NCI-H2107 treated with DMSO at 0.1 percent for 48 hours (cell line): ENCODE measurements around the gene DGKB.

Source experiments
- DNase-seq: peaks from one replicate; lab custom pipeline; 2025; ENCODE audit not compliant: unreplicated experiment; lab: John Stamatoyannopoulos, UW

The DGKB gene

DNA sequence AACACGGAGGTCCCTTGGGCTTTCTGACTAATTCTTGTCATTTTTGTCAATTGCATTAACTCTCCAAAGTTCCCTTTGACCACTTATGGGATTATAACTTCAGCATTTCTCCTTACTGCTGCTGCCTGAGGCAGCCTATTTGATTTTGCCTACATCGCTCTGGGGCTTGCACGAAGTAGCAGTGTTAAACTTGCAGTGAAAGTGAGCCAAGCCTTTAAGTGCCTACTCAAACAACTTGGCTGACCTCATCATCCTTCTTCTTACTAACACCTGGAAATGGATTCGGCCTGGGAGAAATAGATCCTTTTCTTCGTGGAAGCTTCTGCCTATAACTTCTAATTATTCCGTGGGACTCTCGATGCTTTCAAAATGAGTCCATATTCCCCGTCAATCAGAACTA is 76.6 kb downstream of the DGKB start:
- no peak for DNase-seq

DNA sequence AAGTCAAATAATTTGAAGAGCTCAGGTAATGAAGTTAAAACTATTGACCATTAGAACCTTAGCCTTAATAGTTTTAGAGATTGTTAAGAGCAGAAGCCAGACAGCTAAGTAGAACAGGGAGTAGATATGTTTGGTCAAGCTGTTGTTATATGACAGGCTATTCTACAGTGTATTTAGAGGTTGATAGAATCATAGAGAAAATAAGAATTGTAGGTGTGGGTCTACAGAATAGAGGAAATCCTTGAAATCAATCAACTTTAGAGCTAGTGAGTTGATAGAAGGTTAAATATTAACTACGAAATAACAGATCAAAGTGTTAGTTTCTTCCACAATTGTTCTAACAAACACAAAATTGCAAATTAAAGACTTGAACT is 80.1 kb downstream of the DGKB start:
- no peak for DNase-seq

- no peak for DNase-seq
Observed at GRCh38 chr7:14821757-14822480, 80.6 kb downstream of the DGKB start.

GRCh38 chr7:14818871-14819270 is 83.7 kb downstream of the DGKB start:
- no peak for DNase-seq

GRCh38 chr7:14817829-14818614 is 84.5 kb downstream of the DGKB start:
- DNase-seq, result no peak

GRCh38 chr7:14807507-14807906 is 95.0 kb downstream of the DGKB start:
- no peak for DNase-seq

GRCh38 chr7:14806891-14807290 is 95.7 kb downstream of the DGKB start:
- no peak for DNase-seq

DNA sequence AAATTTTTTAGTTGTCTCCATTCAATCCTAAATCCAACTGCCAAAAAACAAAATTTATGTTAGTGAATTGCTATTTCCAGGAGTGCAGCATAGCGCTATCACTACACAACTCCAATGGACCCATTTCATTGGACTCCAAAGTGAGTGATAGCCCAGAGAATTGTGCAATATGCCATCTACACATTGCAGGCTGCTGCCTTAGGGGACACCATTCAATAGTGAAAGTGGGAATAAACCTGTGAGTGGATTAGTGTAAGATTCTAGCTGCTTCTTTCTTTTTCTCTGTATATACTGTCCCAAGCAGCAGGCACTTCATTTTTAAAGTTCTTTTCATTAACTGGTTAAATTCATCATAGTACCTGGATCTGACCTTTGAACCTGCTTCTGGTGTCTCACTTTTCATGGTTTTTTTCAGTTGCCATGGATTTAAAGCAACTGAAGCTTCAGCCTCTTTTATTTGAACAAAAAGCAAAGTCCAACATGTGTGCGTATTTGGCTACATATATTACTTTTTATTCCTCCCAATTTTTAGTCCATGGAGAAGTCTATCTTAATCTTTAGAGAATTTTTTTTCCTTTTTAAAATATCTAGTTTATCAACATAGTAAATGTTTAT is 97.3 kb downstream of the DGKB start:
- DNase-seq, result no peak

DNA sequence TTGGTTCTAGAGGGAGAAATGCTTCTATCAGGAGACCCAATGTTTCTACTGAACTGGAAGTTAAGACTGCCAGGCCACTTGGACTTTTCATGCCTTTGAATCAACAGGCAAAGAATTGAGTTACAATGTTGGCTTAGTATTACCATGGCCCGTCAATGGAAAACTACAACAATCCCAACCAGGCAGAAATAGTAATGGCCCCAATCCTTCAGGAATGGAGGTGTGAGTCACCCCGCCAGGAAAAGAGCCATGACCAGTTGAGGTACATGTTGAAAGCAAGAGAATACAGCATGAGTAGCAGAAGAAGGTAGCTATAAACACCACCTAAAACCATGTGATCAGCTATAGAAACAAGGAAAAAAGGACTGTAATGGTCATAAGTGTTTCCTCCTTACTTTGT is 101.9 kb downstream of the DGKB start:
- DNase-seq, result no peak

DNA sequence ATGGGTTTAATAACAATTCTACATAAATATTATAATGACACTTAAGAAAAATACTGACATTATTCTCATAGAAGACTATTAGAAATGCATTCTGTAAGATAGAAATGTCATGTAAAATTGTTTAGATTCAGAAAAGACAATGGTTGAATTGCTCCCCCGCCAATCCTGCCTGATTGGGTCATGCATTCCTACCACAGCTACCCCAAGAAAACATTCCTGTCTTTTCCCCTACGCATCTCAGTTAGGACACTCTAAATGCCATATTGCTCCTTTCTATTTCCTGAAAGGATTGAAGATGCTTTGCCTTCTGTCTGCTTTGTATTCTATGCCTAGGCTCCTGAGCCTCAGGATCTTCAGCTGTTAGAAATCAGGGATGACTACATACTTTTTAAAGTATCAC is 109.4 kb downstream of the DGKB start:
- no peak for DNase-seq

DNA sequence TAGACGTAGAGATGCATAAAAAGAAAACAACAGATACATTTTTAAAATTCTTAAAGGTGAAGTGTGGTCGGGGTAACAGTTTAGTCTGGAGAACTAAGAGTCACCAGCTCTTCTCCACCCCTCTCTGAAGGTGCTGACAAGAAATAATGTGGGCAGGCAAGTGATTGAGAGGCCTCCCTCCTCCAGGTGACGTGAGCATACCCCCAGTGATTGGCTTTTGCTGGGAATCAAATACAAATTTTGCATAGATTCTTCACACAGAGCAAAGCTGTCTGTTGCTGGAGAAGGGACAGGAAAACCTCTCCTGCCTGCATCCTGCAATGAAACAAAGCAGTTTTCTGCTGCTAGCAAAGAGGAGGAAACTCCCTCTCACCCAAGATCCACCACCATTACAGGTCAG is 115.0 kb downstream of the DGKB start:
- DNase-seq, result no peak

- DNase-seq, result no peak
Observed at GRCh38 chr7:14786314-14786895, 116.1 kb downstream of the DGKB start.

DNA sequence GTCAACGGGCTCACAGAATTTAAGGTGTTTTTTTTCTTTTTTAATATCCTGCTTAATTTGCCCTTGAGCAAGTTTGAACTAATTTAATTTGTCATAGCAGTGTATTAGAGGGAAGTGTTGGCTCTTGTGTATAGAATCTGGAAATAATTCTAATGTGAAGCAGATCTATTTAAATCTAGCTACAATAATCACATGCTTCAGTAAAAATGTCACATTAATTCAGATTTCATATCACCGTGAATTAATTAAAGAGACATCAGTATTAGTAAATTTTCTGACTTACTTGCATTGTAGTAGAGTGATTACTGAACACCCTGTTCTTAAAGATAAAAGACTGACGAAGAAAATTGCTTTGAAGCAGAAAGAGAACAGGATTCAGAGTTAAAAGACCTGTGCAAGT is 124.7 kb downstream of the DGKB start:
- no peak for DNase-seq

DNA sequence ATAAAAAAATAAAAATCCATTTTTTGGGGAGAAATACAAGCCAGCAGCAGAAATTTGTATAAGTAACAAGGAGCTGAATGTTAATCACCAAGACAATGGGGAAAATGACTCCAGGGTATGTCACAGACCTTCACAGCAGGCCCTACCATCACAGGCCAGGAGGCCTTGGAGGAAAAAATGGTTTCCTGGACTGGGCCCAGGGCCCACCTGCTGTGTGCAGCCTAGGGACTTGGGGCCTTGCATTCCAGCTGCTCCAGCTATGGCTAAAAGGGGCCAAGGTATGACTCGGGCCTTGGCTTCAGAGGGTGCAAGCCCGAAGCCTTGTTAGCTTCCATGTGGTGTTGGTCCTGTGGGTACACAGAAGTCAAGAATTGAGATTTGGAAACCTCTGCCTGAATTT is 126.3 kb downstream of the DGKB start:
- no peak for DNase-seq

DNA sequence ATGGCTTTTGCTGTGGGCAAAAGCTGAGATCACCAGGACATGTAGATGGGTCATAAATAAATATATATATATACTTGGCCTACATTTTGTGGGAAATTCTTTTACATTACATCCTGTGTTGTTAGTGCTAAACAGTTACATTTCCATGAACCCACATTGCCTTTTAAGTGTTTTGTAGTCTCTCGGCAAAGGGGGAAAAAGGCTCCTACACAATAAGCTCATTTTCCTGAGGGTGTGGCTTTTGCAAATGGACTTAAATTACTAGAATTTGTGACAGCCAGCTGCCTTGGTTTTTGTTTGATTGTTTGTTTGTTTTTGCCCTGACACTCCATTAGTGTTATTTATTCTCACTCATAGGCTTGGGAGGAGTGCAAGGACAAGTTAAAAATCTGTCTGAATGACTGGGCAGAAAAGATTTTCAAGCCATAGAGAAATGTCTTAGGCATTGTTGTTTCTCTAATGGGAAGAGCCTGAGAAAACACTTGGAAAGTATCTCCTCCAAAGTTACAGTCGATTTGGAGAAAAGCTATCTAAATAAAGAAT is 128.8 kb downstream of the DGKB start:
- DNase-seq, result peak; percentile 80

DNA sequence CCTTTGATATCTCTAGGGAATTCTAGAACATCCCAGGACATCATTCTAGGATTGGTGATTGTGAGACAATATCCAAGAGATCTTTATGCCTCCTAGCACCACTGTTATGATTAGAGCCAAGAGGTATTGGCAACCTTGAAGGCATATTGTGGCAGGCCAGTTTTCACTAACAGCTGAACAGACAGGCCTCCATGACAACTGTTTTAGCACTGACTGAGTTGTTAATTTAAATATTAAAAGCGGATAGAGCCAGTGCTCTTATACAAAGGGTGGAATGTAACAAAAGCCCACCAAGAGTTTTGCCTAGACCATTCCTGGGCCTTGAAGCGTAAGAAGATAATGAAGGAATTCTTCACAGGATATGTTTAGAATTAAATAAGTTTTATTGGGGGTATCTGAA is 131.9 kb downstream of the DGKB start:
- DNase-seq, result no peak

DNA sequence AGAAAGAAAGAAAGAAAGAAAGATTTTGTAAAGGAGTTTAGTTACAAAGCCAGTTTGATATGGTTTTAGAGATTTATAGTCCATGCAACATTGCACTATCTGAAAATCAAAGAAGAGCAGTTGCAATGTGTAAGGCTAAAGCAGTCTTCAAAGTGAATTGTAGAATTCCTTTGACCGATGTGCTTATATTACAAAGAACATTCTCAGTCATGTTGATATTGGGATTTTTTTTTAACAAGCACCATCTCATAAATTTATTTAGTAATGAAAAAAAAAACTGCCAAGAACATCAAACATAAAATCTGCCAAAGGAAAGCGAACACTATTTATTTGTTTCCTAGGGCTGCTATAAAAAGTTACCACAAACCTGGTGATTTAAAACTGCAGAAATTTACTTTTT is 133.3 kb downstream of the DGKB start:
- DNase-seq, result no peak

DNA sequence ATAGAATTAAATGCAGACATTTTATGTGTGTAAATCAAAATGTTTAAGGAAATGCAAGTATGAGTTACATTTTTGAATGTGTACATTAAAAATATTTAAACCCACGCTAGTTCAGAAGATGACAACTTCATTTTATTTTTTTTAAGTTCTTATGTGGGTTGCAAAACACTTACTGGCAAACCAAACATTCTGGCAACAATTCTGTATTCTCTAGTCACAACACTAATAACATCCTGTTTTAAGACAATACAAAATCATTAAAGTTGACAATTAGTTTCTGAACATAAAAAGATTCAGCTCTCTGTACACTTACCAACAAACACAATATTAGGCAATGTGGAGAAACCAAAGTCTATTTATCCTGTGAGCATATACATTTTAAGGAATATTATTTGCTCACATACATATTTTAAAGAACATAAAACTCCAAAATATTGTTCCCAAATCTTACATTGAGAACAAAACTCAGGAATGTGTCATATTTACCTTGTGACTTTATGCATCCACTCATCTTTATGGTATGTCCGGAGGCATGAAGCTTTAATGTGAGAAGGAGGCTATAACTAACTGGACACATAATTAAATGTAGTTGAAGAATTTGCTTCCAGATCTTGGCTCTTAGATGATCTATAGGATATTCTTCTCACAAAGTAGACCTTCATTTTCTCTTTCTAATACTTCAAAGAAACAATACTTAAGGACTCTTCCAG is 134.7 kb downstream of the DGKB start:
- no peak for DNase-seq

DNA sequence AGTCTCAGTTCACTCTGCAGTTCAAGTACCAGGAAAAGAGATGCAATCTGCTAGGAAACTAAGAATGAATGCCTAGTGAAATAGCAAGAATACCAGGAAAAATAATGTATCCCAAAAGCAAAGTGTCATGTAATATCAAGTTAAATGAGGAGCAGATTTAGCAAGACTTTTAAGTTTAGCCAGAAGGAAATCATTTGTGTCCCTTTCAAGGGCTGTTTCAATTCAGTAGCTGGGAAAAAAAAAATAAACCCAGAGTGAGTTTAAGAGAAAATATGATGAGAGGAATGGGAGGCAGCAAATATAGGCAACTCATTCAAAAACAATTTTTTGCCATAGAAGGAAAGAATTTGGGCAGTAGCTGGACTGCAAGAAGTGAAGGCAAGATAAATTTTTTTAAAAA is 135.8 kb downstream of the DGKB start:
- DNase-seq, result no peak

GRCh38 chr7:14765731-14766130 is 136.8 kb downstream of the DGKB start:
- DNase-seq, result no peak

GRCh38 chr7:14762561-14762960 is 140.0 kb downstream of the DGKB start:
- DNase-seq, result no peak
